HFF-Myc (cell line): ENCODE results near the gene HOXD4.

Experiments used
- DNase-seq: peaks from one replicate; pipeline ENCODE4 v3.0.0-alpha.2; 2011; ENCODE audit warnings: low read depth; ENCODE audit errors: extremely low read depth
- H3K4me3 ChIP-seq: replicated peaks from 2 replicates; pipeline ENCODE4 v1.5.1; 2011; ENCODE audit warnings: low read depth, mild to moderate bottlenecking, control low read depth, low read length
- TF ChIP-seq, protein P1 (sequence below): IDR thresholded peaks from 2 replicates; pipeline ENCODE4 v1.5.1; 2012; ENCODE audit warnings: mild to moderate bottlenecking, low read depth, low read length, control low read depth; ENCODE audit errors: missing control alignments

The HOXD4 gene

DNA sequence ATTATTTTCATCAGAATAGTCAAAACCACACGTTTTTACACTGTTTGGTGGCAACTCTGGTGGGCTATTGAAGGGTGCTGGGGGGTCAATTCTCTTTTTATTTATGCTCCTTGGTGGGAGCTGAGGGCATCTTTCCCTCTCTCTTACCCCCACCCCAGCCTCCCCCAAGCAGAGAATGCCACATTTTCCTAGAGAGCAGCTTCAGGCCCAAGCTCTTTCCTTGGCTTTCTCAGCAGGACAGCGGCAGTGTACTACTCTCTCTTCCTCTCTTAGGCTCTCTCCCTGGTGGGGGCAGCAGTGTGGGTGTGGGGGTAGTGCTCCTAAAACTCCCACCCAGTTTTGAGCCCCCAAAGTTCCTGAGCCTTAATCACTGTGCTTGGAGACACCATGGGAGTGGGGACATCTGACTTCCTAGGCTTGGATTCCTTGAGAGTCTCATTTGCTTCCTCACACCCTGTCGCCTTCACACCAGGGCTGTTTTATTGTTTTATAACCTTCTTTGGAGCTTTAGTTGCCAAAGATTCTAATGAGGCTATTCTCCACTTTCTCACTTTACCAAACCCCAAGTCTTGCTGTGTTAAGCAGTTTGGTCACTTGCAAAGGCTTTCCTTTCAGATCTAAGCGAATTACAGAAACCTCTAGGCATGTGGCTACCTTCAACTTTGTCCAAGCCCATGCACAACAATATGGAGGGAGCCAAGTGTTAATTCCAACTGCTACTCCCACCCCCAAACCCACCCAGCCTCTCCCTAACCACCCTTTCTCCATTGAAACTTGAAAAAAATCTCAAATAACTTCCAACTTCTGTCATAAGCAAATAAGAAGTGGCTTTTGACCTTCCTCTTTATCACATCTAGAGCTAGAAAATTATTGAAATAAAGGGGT lies 6.0 kb upstream of the HOXD4 start:
- no peak overlapping the region for H3K4me3 ChIP-seq
- TF ChIP-seq, protein P1, sequence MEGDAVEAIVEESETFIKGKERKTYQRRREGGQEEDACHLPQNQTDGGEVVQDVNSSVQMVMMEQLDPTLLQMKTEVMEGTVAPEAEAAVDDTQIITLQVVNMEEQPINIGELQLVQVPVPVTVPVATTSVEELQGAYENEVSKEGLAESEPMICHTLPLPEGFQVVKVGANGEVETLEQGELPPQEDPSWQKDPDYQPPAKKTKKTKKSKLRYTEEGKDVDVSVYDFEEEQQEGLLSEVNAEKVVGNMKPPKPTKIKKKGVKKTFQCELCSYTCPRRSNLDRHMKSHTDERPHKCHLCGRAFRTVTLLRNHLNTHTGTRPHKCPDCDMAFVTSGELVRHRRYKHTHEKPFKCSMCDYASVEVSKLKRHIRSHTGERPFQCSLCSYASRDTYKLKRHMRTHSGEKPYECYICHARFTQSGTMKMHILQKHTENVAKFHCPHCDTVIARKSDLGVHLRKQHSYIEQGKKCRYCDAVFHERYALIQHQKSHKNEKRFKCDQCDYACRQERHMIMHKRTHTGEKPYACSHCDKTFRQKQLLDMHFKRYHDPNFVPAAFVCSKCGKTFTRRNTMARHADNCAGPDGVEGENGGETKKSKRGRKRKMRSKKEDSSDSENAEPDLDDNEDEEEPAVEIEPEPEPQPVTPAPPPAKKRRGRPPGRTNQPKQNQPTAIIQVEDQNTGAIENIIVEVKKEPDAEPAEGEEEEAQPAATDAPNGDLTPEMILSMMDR: no peak
- no peak for DNase-seq

DNA sequence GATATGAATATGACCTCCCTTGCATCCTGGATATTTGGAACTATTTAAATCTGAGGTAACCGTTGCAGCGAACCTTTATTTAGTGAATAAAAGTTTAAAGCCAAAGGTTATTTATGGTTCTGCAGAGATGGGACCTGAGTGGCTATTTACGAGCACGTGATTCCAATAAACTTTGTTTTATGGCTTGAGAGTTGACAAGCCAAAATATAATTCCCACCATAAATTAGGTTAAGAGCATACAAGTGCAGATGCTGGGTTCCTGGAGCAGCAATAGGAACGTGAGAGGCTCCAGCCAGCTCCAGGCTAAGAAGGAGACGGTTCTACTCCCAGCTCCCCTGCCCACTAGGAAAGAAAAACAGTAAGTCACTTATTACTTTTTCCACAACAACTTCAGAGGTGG lies 5.2 kb upstream of the HOXD4 start:
- no peak for DNase-seq
- TF ChIP-seq, protein P1: no peak
- no peak overlapping the region for H3K4me3 ChIP-seq

DNA sequence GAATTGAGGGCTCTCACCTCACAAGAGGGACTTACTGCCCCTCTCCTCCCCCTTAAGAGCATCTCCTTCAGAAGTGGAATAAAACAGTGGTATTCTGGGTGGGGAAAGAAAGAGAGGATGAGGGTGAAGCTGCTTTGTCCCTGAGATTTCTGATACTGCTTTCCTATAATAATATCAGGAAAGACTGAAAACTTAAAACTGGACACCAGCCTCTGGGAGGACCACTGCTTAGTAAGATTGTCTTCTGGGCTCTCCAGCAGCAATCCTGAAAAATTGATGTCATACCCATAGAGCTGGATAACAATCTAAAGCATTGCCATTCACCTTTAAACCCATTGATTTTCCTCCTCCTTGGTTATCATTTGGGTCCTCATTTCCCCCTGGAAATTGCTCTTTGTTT lies 4.7 kb upstream of the HOXD4 start:
- no peak overlapping the region for H3K4me3 ChIP-seq
- TF ChIP-seq, protein P1: no peak
- DNase-seq: no peak

DNA sequence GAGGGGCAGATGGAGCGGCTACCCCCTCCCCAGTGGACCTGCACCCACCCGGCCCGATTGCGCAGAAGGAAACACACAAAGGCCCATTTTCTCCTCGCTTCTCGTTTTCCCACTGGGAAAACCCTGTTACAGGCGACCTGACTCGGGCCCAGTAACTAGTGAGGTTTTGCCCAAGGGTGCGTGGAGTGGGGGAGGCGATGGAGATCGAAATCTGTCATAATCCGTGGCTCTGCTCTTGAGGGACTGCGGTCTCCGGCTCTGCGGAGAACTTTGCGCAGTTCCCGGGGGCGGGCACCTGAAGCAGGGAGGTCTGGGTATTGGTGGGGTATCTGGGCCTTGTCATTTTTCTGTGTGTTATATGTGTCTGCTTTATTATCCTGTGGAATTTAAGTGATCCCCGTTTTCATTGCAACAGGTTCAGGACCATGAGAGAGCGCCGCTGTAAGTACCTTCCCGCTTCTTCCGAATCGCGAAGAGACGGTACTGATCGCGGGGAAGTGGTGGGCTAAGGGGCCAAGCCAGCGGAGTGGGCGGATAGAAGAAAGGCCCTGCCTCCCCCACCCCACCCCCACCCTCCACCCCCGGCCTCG lies 4.0 kb upstream of the HOXD4 start:
- TF ChIP-seq, protein P1: no peak
- no peak for DNase-seq
- H3K4me3 ChIP-seq: no peak overlapping the region

DNA sequence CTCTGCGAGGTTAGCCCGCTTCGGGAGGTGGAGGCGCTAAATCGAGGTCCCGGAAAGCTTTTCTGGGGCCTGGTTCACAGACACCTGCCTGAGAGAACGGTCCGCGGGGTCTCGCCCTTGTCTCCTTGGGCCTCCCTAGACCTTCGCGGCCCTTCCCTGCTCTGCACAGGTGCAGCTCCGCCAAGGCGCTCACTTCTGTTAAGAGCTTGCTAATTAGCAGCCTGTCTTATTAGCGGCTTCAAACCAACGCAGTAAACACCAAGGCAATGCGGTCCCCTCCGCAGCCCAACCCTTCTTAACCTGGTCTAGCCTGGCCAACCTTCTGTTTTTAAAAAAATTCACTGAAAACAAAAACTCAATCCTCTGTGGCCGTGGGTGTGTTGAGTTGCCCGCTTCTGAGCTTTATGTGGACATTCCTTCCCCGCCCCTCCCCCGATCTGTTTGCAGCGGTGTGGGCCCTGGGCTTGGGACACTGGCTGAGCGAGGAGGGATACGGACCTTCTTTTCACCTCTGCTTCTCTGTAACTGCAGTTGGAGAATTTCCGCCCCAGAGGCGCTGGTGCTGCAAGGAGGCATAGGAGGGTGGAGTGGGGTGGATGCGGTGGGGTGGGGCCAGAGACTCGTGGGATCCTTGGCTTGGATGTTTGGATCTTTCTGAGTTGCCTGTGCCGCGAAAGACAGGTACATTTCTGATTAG lies 3.4 kb upstream of the HOXD4 start:
- DNase-seq: no peak
- TF ChIP-seq, protein P1: no peak
- no peak overlapping the region for H3K4me3 ChIP-seq

DNA sequence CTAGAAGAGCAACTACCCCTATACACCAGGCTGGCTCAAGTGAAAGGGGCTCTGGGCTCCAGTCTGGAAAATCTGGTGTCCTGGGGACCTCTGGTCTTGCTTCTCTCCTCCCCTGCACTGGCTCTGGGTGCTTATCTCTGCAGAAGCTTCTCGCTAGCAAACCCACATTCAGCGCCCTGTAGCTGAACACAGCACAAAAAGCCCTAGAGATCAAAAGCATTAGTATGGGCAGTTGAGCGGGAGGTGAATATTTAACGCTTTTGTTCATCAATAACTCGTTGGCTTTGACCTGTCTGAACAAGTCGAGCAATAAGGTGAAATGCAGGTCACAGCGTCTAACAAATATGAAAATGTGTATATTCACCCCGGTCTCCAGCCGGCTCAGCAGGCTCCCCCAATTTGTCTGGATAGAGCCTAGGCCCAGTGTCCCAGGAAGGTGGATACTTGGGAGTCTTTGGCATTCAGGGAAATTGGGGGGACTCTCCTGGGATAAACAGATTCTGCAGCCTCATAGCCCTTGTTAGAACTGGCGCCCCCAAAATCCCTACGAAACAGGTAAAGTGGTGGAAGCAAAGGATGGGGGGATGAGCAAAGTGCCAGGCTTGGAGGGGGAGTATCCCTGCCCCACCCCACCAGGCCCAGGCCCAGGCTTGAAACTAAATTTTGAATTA lies 2.5 kb upstream of the HOXD4 start:
- TF ChIP-seq, protein P1: no peak
- H3K4me3 ChIP-seq: no peak overlapping the region
- no peak for DNase-seq
